Iris pigment epithelial cell (primary cell): ENCODE measurements around the gene PHF21A.
"Not testable (repeated sequence)": the region's sequence is repeated elsewhere in the genome, so short reads cannot be mapped to it uniquely, and the experiment has no call there.

Experiments
- DNase-seq: peaks from one replicate; pipeline ENCODE4 v3.0.0-alpha.2; 2011; ENCODE audit warnings: low read depth

The PHF21A gene

GRCh38 chr11:46120346-46121300 lies 631 bp downstream of the PHF21A start:
- DNase-seq, result peak; percentile 67

- peak; percentile 84 for DNase-seq
Observed at GRCh38 chr11:46119352-46120216, 1.7 kb downstream of the PHF21A start.

- DNase-seq, result no peak
Observed at GRCh38 chr11:46118702-46119351, 2.4 kb downstream of the PHF21A start.

- no peak for DNase-seq
Observed at GRCh38 chr11:46117842-46118241, 3.4 kb downstream of the PHF21A start.

GRCh38 chr11:46116712-46117037 lies 4.6 kb downstream of the PHF21A start:
- DNase-seq, result not testable (repeated sequence)

- no peak for DNase-seq
Observed at GRCh38 chr11:46116007-46116711, 5.1 kb downstream of the PHF21A start.

GRCh38 chr11:46114961-46115360 lies 6.3 kb downstream of the PHF21A start:
- no peak for DNase-seq

- DNase-seq, result no peak
Observed at GRCh38 chr11:46114378-46114777, 6.9 kb downstream of the PHF21A start.

- peak; percentile 73 for DNase-seq
Observed at GRCh38 chr11:46112961-46113607, 8.2 kb downstream of the PHF21A start.

- DNase-seq, result no peak
Observed at GRCh38 chr11:46108751-46109150, 12.5 kb downstream of the PHF21A start.

- DNase-seq, result no peak
Observed at GRCh38 chr11:46107780-46108179, 13.5 kb downstream of the PHF21A start.

- no peak for DNase-seq
Observed at GRCh38 chr11:46107408-46107718, 13.9 kb downstream of the PHF21A start.

- no peak for DNase-seq
Observed at GRCh38 chr11:46106530-46107407, 14.5 kb downstream of the PHF21A start.

GRCh38 chr11:46105926-46106325 lies 15.3 kb downstream of the PHF21A start:
- no peak for DNase-seq

- no peak for DNase-seq
Observed at GRCh38 chr11:46105134-46105628, 16.1 kb downstream of the PHF21A start.

- DNase-seq, result no peak
Observed at GRCh38 chr11:46102843-46103242, 18.4 kb downstream of the PHF21A start.

- DNase-seq, result no peak
Observed at GRCh38 chr11:46100670-46101069, 20.6 kb downstream of the PHF21A start.

GRCh38 chr11:46099963-46100316 lies 21.3 kb downstream of the PHF21A start:
- DNase-seq, result peak; percentile 58

- DNase-seq, result no peak
Observed at GRCh38 chr11:46090375-46090774, 30.9 kb downstream of the PHF21A start.

- no peak for DNase-seq
Observed at GRCh38 chr11:46079662-46080061, 41.6 kb downstream of the PHF21A start.
